IPS-NIHi11 (cell line): ENCODE data around the gene BRF1.

ENCODE experiments used
- DNase-seq: peaks from one replicate; pipeline ENCODE4 v3.0.0; 2012; ENCODE audit warnings: mixed read lengths, low spot score

Gene BRF1

GRCh38 chr14:105258846-105259245 lies 42.0 kb downstream of the BRF1 start:
- DNase-seq: no peak

GRCh38 chr14:105257464-105257863 lies 43.3 kb downstream of the BRF1 start:
- no peak for DNase-seq

DNA sequence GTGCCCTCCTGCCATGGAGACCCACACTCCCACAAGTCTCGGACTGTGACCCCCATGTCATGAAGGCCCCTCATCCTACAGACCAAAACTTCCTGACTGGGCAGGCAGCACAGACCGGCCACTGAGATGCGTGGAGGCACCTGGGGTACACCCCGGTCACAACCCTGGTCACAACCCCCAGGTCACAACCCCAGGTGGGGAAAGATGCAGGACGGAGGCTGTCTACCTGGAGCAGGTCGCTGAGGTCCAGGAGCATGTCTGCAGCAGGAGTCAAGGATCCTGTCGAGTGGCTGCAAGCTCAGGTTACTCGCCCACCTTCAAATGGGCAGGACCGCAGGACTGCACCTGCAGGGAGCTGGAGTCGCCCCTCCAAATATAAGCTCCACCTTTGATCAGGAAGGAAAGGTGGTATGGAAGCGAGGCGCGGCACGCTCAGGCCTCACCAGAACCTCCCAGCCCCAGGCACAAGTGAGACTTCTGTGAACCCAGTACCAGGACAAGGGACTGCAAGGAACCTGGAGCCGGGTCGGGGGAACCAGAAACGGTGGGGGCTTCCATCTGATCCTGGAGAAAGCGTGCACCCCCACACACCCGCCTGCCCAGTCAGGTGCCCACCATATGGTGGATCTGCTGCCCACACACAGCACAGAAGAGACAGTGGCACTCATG lies 44.4 kb downstream of the BRF1 start:
- no peak for DNase-seq

GRCh38 chr14:105255021-105255507 lies 45.7 kb downstream of the BRF1 start:
- no peak for DNase-seq

DNA sequence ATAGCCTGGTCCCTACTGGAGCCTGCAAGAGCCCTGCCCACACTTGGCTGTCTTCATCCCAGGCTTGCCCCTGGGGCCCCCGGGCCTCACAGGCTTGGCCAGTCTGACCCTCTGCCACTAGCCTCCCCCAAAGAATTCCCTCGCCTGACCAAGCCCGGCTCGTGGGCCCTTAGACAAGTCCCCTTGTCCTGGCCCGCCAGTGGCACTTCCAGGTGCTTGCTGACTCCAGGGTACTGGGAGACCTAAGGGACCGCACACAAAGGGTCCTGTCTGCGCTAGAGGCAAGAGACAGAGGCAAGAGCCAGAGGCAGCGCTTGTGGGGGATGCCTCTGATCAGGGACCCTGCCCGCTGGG lies 47.5 kb downstream of the BRF1 start:
- no peak for DNase-seq

DNA sequence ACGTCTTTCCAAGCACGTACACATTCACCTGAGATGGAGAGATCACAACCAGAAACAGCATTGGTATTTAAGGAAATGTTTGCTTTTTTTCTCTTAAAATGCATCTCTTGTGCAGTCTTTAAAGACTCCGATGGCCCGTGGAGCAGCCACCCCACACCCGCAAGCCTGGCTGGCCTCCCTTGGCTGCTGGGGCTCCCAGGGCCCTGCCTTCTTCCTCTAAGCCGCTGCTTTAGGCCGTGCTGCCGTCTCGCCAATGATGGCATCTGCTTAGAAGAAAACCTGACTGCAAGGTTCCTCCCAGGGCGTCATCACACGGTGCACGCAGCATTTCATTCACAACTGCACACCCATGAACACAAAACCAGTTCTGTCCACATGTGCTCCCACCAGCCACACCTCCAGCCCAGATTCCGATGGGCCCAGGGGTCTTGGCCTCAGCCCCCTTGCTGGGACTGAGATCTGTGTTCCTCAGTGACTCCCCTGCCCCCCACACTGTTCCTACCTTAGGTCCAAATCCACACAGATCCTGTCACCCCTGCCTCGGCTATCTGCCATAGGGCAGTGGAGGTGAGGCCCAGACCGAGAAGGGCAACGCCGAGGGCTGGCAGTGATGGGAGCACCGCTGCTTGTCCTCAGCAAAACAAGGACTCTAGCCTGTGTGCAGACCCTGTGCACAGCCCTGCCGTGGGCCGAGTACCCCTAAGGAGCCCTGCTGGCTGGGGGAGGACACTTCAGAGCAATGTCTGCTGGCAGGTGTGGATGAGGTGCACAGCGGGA lies 48.1 kb downstream of the BRF1 start:
- DNase-seq: no peak

DNA sequence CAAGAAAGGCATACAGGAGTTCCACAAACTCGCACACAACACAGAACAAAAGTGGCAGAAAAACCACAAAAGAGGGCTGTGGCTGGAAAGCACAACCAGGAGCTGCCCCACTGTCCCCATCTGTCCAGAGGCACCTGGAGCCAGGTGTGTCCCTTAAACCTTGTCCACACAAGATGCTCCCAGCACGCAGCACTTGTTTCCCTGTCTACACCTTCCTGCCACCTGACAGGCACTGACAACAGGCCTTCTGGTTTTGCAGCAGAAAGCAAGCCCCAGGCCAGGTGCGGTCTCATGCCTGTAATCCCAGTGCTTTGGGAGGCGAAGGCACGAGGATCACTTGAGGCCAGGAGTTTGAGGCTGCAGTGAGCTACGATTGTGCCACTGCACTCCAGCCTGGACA lies 48.9 kb downstream of the BRF1 start:
- no peak for DNase-seq

DNA sequence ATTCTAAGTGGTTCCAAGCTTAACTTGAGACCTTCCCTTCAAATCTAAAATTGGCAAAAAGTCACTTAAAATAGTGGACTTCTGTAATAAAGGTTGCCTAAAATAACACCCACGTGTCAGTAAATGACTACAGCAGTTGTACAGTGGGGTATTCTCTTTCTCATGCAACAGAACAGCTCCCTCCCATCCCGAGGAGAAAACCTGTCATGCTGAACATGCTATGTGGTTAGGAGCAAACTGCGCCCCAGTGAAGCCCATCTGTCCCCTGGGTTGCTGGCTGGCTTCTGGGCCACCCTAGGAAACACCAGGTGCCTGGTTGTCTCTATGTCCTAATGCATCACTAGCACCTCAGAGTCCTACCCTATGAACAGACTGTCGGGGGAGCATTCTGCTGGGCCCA lies 49.8 kb downstream of the BRF1 start:
- DNase-seq: no peak

DNA sequence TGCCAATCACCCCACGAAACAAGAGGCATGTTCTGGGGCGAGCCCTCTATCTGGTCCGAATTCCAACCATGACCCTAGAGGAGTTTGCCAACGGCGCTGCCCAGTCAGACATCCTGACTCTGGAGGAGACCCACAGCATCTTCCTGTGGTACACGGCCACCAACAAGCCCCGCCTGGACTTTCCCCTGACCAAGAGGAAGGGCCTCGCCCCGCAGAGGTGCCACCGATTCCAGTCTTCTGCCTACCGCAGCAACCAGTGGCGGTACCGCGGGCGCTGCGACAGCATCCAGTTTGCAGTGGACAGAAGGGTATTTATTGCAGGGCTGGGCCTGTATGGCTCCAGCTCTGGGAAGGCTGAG lies 50.8 kb downstream of the BRF1 start:
- no peak for DNase-seq

DNA sequence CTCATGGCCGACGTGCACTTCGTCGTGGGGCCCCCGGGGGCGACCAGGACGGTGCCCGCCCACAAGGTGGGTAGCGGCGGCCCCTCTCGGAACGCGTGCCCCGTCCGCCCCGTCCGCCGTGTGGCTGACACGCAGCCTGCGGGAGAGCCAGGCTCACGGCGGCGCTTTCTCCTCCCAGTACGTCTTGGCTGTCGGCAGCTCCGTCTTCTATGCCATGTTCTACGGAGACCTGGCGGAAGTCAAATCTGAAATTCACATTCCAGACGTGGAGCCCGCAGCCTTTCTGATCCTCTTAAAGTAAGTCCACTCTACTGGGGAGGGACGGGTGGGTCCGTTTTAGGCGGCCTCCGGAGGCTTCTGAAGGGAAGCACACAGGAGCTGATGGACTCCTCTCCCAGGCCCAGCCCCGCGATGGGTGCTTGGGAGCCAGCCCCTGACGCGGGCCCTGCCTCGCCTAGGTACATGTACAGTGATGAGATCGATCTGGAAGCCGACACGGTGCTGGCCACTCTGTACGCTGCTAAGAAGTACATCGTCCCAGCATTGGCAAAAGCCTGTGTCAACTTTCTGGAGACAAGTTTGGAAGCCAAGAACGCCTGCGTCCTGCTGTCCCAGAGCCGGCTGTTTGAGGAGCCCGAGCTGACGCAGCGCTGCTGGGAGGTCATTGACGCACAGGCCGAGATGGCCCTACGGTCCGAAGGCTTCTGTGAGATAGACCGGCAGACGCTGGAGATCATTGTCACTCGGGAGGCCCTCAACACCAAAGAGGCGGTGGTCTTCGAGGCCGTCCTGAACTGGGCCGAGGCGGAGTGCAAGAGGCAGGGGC lies 51.4 kb downstream of the BRF1 start:
- DNase-seq: peak; percentile 69

DNA sequence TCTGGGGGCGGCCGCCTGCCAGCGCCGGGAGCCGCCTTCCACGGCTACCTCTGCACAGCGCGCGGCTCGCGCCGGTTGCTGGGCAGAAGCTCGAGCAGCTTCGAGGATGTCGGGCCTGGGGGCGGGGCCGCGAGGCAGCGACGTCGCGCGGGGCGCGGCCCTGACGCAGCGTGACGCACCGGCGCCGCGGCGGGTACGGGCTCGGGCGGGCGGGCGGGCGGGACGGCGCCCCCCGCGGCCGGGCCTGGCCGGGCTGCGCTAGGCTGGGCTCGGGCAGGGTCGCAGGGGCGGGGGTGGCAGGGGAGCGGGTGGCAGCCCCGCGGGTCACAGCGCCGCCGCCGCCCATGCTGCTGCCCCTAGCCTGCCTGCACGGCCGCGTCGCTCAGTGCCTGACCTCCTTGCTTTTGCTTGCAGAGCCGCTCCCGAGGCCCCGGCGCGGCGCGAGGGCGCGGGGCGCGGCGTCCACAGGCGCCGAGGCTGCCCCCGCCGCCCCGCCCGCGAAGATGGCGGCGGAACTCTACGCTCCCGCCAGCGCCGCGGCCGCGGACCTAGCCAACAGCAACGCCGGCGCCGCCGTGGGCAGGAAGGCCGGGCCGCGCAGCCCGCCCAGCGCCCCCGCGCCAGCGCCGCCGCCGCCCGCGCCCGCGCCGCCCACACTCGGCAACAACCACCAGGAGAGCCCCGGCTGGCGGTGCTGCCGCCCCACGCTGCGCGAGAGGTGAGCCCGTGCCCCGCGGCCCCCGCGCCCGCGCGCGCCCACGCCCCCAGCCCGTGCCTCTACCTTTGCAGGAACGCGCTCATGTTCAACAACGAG lies 52.2 kb downstream of the BRF1 start, which contains the start of gene BTBD6:
TSS of gene BTBD6 (plus strand) at position 166 of the 814 bp plus-strand sequence. CDS start at position 345, 179 bp downstream.
- DNase-seq: peak; percentile 98

GRCh38 chr14:105247715-105248367 lies 53.0 kb downstream of the BRF1 start:
- no peak for DNase-seq

- DNase-seq: no peak
Measured at GRCh38 chr14:105247026-105247425, 53.8 kb downstream of the BRF1 start.

- no peak for DNase-seq
Measured at GRCh38 chr14:105244334-105244733, 56.5 kb downstream of the BRF1 start.

DNA sequence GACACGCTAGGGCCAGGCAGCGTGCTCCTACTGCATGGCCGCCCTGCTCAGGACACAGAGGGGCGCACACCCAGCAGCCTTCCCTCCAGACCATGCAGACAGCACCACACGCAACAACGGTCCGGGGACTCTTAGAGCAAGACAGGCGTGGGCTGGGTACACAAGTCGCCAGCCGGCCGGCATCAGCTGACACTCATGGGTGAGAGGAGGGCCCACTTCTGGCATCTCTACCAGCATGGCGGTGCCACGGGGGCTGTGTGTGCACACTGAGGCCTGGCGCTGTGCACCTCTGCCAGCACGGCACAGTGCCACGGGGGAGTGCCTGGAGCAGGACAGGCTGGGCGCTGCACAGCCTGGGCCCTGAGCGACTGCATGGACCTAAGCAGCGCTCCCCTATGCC lies 59.2 kb downstream of the BRF1 start:
- DNase-seq: no peak

DNA sequence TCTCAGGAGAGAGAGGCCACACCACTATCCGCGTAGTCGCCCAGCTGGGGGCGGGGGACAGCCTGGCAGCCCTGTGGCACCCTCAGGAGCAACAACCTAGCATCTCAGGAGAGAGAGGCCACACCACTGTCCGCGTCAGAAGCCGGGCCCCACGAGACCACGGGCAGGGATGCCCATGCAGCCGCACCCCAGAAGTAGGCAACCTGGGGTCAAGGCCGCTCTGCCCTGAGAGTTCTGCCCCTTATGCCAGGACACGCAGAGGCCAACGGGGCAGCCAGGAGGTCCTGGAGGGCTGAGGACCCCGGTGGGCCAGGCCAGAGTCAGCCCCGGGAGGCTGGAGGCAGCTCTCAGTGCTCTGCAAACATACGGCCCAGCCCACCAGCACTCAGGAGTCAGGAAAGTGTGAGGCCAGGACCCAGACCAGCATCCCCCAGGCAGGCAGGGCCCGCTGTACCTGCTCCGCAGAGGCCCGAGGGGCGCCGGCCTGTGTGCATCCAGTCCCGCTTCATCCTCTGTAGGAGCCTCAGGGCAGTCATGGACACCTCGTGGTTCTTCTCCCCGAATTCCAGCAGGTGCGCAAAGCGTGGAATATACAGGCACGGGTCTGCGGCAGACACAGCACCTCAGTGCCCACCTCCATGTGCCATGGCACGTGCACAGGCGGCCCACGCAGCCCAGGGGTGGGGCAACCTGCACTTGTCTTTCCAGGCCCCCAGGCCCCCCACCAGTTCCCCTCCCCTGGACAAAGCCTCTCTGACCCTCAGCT lies 59.8 kb downstream of the BRF1 start:
- no peak for DNase-seq

GRCh38 chr14:105229099-105229655 lies 71.6 kb downstream of the BRF1 start:
- DNase-seq: no peak

- DNase-seq: no peak
Measured at GRCh38 chr14:105228562-105228961, 72.2 kb downstream of the BRF1 start.

- DNase-seq: no peak
Measured at GRCh38 chr14:105227346-105227745, 73.5 kb downstream of the BRF1 start.

GRCh38 chr14:105226198-105226597 lies 74.6 kb downstream of the BRF1 start:
- no peak for DNase-seq
